ENCODE data around the gene AS3MT.
"Not testable (repeated sequence)": the region's sequence is repeated elsewhere in the genome, so short reads cannot be mapped to it uniquely, and the experiment has no call there.

The AS3MT gene

GRCh38 chr10:102923601-102924000 lies 54.3 kb downstream of the AS3MT start:
- no peak for DNase-seq

DNA sequence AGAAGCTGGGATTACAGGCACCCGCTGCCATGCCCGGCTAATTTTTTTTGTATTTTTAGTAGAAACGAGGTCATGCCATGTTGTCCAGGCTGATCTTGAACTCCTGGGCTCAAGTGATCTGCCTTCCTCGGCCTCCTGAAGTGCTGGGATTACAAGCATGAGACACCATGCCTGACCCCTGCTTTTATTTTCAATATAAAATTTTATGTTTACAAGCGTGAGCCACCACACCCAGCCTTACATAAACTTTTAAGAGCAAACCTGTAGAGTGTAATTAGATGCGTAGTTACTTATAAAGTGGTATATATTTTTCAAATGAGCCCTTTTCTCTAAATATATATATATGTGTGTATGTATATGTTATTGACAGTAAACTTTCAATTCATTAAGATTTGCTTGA lies 57.6 kb downstream of the AS3MT start:
- no peak for DNase-seq

DNA sequence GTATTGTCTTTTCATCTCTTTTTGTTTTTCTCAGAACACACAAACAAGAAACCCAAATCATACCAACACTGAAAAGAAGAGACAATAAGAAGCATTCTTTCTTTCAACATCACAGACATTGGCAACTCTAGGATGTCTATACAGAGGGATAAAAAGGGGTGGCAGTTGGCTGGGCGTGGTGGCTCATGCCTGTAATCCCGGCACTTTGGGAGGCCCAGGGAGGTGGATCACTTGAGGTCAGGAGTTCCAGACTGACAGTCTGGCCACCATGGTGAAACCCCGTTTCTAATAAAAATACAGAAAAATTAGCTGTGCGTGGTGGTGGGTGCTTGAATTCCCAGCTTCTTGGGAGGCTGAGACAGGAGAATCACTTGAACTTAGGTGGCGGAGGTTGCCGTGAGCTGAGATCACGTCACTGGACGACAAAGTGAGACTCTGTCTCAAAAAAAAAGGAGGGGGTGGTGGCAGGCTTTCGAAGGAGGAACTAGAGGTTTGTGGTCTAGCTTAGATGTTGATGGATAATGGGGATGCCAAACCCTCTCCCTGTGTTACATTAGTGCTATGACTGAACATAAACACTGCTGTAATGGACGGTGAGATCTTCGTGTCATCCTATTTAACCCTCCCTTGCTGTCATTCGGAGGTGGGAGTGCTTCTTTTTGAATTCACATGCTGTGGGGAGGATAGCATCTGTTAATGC lies 58.2 kb downstream of the AS3MT start:
- no peak for DNase-seq

- DNase-seq: not testable (repeated sequence)
Measured at GRCh38 chr10:102928442-102928841, 59.2 kb downstream of the AS3MT start.

DNA sequence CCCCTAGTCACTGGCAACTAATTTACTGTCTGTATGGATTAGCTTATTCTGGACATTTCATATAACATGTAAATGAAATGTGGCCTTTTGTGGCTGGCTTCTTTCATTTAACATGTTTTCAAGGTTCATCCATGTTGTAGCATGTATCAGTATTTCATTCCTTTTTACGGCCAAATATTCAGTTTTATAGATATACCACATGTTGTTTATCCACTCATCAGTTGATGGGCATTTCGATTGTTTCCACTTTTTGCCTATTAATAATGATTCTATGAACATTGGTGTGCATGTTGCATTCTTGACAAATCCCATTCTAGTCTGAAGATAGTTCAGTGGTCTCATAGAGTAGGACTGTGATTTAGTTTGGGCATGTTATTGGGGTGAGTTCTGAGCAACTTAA lies 61.5 kb downstream of the AS3MT start:
- no peak for DNase-seq

DNA sequence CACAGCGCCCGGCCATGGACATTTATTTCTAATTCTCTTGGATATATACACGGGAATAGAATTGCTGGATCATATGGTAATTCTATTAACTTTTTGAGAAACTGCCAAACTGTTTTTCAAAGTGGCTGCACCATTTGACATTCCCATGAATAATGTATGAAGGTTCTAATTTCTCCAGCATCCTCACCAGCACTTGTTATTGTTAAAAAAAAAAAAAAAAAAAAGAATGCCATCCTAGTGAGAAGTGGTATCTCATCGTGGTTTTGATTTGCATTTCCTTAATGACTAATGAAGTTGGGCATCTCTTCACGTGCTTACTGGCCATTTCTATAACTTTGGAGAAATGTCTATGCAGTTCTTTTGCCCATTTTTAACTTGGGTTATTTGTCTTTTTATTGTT lies 62.4 kb downstream of the AS3MT start:
- DNase-seq: no peak

- DNase-seq: no peak
Measured at GRCh38 chr10:102935505-102935904, 66.2 kb downstream of the AS3MT start.

DNA sequence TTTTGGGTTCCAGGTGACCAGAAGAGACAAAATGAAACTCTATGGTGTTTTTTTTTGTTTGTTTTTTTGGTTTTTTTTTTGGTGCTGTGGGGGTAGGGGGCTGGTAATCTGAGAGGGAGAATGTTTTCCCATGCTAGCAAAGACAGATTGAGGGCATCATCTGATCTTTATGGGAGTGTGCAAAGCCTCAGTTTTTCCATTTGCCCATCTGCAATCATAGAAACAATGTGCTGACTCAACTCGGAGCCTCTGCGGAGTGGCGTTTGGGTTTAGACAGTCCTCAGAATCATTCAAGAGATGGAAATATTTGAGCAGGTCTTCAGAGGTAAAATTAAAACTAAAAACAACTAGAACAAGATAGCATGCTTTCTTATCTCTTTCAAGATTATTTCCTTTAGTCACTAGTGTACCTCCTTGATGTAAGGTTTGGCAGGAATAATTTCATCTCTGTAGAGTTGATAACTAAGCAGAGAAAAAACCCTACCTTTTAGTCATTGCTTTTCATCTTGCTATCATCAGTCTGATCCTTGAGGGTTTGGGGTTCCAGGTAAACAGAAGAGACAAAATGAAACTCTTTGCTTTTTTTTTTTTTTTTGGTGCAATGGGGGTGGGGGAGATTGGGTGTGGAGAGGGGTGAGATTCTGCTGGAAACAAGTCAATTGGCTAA lies 66.8 kb downstream of the AS3MT start:
- no peak for DNase-seq

DNA sequence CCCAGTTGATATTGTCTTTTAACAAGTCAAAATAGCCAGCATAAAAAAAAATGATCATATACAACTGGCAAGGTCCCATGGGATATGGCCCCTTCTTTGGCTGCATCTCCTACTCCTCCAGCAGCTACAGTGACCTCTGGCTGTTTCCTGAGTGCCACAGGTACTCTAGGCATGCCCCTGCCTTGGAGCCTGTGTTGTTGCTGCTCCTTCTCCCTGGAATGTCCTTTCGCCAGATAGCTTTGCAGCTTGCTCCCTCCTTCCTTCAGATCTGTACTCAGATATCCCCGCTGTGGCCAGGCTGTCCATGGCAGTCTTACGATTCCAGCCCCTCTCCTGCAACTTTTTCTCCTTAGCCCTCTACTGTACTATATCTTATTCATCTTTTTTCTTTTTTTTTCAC lies 72.1 kb downstream of the AS3MT start:
- no peak for DNase-seq

GRCh38 chr10:102945449-102945848 lies 76.2 kb downstream of the AS3MT start:
- no peak for DNase-seq

DNA sequence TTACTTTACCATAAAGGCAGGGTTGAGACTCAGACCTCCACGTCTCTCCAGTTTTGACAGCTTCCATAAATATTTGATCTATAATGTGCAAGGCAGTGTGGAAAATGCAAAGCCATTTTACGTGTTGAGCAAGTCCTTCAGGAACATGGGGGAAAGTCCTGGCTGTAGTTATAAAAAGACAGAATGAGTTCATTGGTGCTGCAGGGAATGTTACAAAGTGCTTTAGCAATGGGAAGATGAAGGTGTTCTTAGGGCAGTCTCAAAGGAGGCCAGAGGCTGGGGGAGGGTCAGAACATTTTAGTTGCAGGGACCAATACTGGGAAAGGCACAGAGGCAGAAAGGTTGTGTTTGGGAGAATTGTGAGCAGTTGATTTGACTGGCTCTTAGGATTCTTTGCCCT lies 76.7 kb downstream of the AS3MT start:
- no peak for DNase-seq

GRCh38 chr10:102946992-102947391 lies 77.7 kb downstream of the AS3MT start:
- no peak for DNase-seq

DNA sequence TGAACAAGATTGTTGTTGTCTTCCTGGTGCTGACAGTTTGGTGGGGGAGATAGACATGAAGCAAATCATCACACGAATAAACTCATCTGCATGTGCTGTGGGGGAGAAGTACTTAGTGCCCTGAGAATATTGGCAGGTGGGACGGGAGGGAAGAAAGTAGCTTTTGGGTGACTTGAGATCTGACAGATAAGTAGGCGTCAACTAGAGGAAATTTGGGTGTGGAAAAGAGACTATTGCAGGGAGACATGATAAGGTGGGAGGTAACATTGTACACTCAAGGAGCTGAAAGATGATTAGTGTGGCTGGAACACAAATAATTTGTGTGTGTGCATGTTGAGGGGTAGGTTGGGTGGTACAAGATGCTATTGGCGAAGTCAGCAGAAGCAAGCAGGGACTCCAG lies 78.9 kb downstream of the AS3MT start:
- DNase-seq: no peak

DNA sequence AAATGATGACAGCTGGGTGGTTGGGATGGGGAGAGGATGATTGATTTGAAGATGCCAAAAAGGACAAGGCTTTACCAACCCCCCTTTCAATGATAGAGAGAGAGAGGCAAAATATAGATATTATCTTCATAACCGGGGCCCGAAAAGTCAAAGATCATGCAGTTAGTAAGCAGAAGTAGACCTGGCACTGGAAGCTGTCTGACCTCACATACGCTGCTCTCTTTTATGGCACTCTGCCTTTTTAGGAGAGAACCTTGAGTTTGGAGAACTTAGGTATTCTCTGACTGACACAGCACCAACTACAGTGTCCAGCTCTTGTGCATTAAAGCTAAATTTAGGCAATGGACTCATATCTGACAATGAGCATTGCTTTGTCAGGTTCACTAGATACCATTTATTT lies 79.5 kb downstream of the AS3MT start:
- no peak for DNase-seq

DNA sequence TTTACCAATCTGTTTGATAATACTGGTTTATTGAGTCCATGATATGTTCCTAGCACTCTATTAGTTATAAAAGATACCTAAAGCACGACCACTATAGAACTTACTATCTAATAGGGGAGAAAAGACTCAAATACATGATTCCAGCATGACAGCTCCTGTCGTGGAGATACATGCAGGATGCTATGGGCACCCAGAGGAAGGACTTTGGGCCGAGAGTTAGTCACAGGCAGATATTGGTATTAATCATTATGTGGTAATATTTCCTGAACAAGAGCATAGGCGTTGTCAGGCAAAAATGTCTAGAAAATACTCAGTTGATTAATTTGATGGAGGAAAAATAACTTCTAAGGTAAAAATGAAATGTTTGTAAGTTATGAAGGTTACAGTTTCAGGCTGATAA lies 80.6 kb downstream of the AS3MT start:
- no peak for DNase-seq

DNA sequence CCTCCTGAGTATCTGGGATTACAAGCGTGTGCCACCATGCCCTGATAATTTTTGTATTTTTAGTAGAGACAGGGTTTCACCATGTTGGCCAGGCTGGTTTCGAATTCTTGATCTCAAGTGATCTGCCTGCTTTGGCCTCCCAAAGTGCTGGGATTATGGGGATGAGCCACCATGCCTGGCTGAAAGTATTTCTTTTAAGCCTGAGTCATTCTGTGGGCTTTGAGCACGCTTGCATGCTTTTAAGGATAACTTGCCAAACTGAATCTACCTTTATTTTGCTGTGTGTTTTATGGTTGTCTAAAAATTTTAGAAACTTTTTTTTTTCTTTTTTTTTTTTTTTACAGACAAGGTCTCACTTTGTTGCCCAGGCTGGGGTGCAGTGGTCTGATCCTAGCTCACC lies 82.0 kb downstream of the AS3MT start:
- no peak for DNase-seq
